Loucy (cell line): ENCODE data around the gene UNC80.

Experiments
- H2AFZ ChIP-seq: fragments of 200-600 bp; sonication (generic); 2 replicates; pipeline ENCODE4 v1.6.0; 2016; ENCODE audit warnings: antibody characterized with exemption, mild to moderate bottlenecking, low read length, moderate library complexity
- H3F3A ChIP-seq: fragments of 200-600 bp; 2 replicates; pipeline ENCODE4 v1.6.0; 2016; ENCODE audit warnings: antibody characterized with exemption, low read depth, mild to moderate bottlenecking
- H3K27me3 ChIP-seq: fragments of 200-600 bp; sonication (generic); 2 replicates; pipeline ENCODE4 v1.6.1; 2014; ENCODE audit warnings: low read length, mild to moderate bottlenecking; ENCODE audit not compliant: insufficient read depth, poor library complexity, severe bottlenecking
- H3K36me3 ChIP-seq: fragments of 200-600 bp; sonication (generic); 2 replicates; pipeline ENCODE4 v1.6.1; 2016; ENCODE audit warnings: low read length; ENCODE audit not compliant: insufficient read depth
- H3K4me1 ChIP-seq: fragments of 200-600 bp; sonication (generic); 2 replicates; pipeline ENCODE4 v1.5.1; 2014; ENCODE audit warnings: low read length, mild to moderate bottlenecking; ENCODE audit not compliant: insufficient read depth, poor library complexity, severe bottlenecking
- H3K4me2 ChIP-seq: fragments of 200-600 bp; sonication (generic); 2 replicates; pipeline ENCODE4 v1.6.0; 2014; ENCODE audit warnings: antibody characterized with exemption, low read length, low read depth, mild to moderate bottlenecking; ENCODE audit not compliant: poor library complexity, severe bottlenecking
- H3K4me3 ChIP-seq: fragments of 200-600 bp; sonication (generic); 2 replicates; pipeline ENCODE4 v1.5.1; 2014; ENCODE audit warnings: low read length, mild to moderate bottlenecking, mixed read lengths; ENCODE audit not compliant: poor library complexity, severe bottlenecking
- H3K79me2 ChIP-seq: fragments of 200-600 bp; sonication (generic); 2 replicates; pipeline ENCODE4 v1.6.1; 2014; ENCODE audit warnings: low read length; ENCODE audit not compliant: insufficient read depth
- H3K9ac ChIP-seq: fragments of 200-600 bp; sonication (generic); 2 replicates; pipeline ENCODE4 v1.6.0; 2014; ENCODE audit warnings: mild to moderate bottlenecking, low read depth, low read length, moderate library complexity; ENCODE audit not compliant: poor library complexity, severe bottlenecking
- H3K9me2 ChIP-seq: fragments of 200-600 bp; sonication (generic); replicated peaks from 2 replicates; pipeline ENCODE4 v1.6.1; 2016; ENCODE audit warnings: low read depth, low read length, mixed read lengths
- H3K9me3 ChIP-seq: fragments of 200-600 bp; sonication (generic); 2 replicates; pipeline ENCODE4 v1.6.1; 2014; ENCODE audit warnings: mild to moderate bottlenecking, antibody characterized with exemption, low read length, low read depth; ENCODE audit not compliant: insufficient read depth
- H4K20me1 ChIP-seq: fragments of 200-600 bp; sonication (generic); 2 replicates; pipeline ENCODE4 v1.6.0; 2014; ENCODE audit warnings: antibody characterized with exemption, low read length, mild to moderate bottlenecking; ENCODE audit not compliant: insufficient read depth, poor library complexity, severe bottlenecking
- EZH2phosphoT487 ChIP-seq: fragments of 200-600 bp; IDR thresholded peaks from 2 replicates; pipeline ENCODE4 v1.6.1; 2018; ENCODE audit warnings: antibody characterized with exemption, mild to moderate bottlenecking, moderate library complexity, borderline replicate concordance
- TF ChIP-seq, protein P1 (sequence below): fragments of 200-600 bp; sonication (generic); conservative IDR thresholded peaks from 2 replicates; pipeline ENCODE4 v1.5.1; 2014; ENCODE audit warnings: mild to moderate bottlenecking, antibody characterized with exemption, low read length

The UNC80 gene

DNA sequence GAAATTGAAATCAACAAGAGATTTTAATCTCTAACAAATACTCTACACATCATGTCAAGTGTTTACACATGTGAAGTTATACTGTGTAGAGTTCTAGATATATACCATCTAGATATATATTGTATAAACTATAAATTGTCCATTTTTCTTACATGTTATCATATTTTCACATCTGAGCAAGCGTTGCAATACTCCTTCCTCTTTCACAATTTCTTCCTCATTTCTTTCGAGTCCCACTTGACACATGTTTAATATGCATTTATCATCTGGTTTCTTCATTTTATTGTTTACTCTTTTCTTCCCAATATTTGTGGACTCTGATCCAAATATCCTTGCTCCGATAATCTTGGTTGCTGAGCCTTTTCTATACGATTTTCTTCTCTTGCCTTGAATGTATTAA is 50.2 kb downstream of the UNC80 start:
- H3K9ac ChIP-seq: no peak overlapping the region

DNA sequence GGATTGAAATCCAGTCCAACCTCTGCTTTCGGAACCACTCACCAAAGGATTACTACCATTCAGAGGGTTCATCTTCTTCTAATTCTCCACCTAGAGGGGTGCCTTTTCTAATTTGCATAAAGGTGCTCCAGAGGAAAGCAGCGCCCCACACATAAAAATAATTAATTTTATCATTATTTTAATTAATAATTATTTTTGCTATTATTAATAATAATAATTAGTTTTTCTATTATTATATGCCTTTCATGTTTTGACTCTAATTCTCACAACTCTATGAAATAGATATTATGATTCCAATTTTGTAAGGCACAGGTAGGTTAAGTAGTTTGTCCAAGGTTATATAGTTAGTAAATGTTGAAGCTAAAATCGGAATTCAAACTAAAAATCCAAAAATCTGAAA is 51.9 kb downstream of the UNC80 start:
- no peaks in the 10 kb centered on the region for H3K4me1 ChIP-seq
- no peaks in the 10 kb centered on the region for H3K36me3 ChIP-seq
- no peak for TF ChIP-seq EZH2phosphoT487
- TF ChIP-seq, protein P1, sequence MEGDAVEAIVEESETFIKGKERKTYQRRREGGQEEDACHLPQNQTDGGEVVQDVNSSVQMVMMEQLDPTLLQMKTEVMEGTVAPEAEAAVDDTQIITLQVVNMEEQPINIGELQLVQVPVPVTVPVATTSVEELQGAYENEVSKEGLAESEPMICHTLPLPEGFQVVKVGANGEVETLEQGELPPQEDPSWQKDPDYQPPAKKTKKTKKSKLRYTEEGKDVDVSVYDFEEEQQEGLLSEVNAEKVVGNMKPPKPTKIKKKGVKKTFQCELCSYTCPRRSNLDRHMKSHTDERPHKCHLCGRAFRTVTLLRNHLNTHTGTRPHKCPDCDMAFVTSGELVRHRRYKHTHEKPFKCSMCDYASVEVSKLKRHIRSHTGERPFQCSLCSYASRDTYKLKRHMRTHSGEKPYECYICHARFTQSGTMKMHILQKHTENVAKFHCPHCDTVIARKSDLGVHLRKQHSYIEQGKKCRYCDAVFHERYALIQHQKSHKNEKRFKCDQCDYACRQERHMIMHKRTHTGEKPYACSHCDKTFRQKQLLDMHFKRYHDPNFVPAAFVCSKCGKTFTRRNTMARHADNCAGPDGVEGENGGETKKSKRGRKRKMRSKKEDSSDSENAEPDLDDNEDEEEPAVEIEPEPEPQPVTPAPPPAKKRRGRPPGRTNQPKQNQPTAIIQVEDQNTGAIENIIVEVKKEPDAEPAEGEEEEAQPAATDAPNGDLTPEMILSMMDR: no peak
- H2AFZ ChIP-seq: no peak overlapping the region
- no peaks in the 10 kb centered on the region for H3F3A ChIP-seq
- no peaks in the 10 kb centered on the region for H4K20me1 ChIP-seq
- no peaks in the 10 kb centered on the region for H3K79me2 ChIP-seq
- no peak overlapping the region for H3K9ac ChIP-seq
- H3K4me3 ChIP-seq: no peak overlapping the region
- H3K9me2 ChIP-seq: no peaks in the 10 kb centered on the region
- H3K27me3 ChIP-seq: no peaks in the 10 kb centered on the region
- H3K9me3 ChIP-seq: no peaks in the 10 kb centered on the region
- no peak overlapping the region for H3K4me2 ChIP-seq

More for the DNA sequence above, 50.2 kb downstream of the UNC80 start:
- no peak overlapping the region for H2AFZ ChIP-seq
- no peaks in the 10 kb centered on the region for H3F3A ChIP-seq
- no peak overlapping the region for H3K4me2 ChIP-seq
- H3K36me3 ChIP-seq: no peaks in the 10 kb centered on the region
- H3K4me3 ChIP-seq: no peak overlapping the region
- no peaks in the 10 kb centered on the region for H4K20me1 ChIP-seq
- H3K9me2 ChIP-seq: no peaks in the 10 kb centered on the region
- H3K4me1 ChIP-seq: no peaks in the 10 kb centered on the region
- H3K9me3 ChIP-seq: no peaks in the 10 kb centered on the region
- H3K79me2 ChIP-seq: no peaks in the 10 kb centered on the region
- no peak for TF ChIP-seq EZH2phosphoT487
- H3K27me3 ChIP-seq: no peaks in the 10 kb centered on the region

DNA sequence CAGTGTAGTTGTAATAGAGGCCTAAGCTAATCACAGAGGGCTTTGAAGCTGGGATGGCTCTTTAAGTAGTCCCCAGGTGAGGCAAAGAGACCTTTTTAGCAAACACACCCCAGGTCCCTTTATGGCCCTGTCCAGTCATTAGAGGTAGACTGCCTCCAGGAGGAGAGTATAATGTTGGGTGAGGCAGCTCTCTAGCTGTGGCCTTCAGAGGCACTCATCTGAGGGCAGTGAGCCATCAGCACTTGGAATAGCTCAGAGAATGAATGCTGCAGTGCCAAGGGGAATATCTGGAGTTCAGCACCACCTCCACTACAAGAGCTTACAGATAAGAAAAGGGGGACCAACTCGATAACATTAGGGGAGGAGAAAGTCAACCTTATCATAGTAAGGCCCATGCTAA is 52.8 kb downstream of the UNC80 start:
- H3K4me1 ChIP-seq: no peaks in the 10 kb centered on the region
- H3K9me2 ChIP-seq: no peaks in the 10 kb centered on the region
- no peaks in the 10 kb centered on the region for H3K36me3 ChIP-seq
- no peaks in the 10 kb centered on the region for H3K27me3 ChIP-seq
- H3K9ac ChIP-seq: no peak overlapping the region
- TF ChIP-seq, protein P1: no peak
- no peak for TF ChIP-seq EZH2phosphoT487
- H3K4me3 ChIP-seq: no peak overlapping the region
- H2AFZ ChIP-seq: no peak overlapping the region
- H4K20me1 ChIP-seq: no peaks in the 10 kb centered on the region
- no peaks in the 10 kb centered on the region for H3F3A ChIP-seq
- no peaks in the 10 kb centered on the region for H3K79me2 ChIP-seq
- no peak overlapping the region for H3K4me2 ChIP-seq
- H3K9me3 ChIP-seq: no peaks in the 10 kb centered on the region

DNA sequence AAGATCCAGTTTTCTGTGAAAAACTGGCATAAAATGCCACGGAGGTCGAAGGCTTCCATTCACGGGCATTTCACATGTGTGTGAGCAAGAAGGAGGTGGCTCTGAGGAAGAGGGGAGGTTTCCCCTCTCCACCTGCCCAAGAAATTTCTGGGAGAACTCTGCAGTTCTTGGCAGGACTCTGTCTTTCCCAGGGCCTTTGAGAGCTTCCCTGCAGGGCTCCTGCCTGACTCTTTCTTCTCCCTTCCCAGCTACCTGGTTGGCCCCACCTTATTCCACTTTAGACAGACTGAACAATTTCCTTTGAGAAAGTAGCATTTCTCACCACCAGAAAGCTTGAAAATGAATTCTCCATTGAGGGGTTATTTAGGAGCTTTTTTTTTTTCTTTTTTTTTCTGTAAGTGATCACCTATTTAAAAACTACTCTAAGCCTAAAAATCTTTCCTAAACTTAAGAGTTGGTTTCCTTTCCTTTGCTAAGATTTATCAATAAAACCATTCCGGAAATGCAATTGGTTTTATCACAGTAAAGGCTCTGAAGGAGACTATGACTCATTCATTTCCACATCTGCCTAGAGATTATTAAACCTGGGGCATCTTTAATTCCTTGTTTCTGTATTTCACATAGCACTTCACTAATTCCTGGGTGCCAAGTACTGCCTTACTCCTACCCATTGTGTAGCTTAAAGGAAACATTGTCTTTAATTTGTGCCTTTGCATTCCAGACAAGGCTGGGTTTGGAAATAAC is 59.3 kb downstream of the UNC80 start:
- Histone ChIP-seq H3K9me3 (no peaks in the 10 kb centered on the region), H2AFZ (no peak overlapping the region), H3K27me3 (no peaks in the 10 kb centered on the region), H3K4me3 (no peak overlapping the region), H3F3A (no peaks in the 10 kb centered on the region), H4K20me1 (no peaks in the 10 kb centered on the region), H3K4me2 (no peak overlapping the region), H3K9ac (no peak overlapping the region), H3K4me1 (no peaks in the 10 kb centered on the region), H3K79me2 (no peaks in the 10 kb centered on the region), H3K36me3 (no peaks in the 10 kb centered on the region), H3K9me2 (no peaks in the 10 kb centered on the region)
- TF ChIP-seq, protein P1: no peak
- no peak for TF ChIP-seq EZH2phosphoT487
